Adrenal gland (tissue), 12 donors: ENCODE data around the gene ATXN2. TPM values are rescaled to one million over a fixed set of nuclear protein-coding genes. Genes with fewer than 3 reads are reported as not detected.
A peak's percentile ranks its signal among the peaks of the same experiment; 100 is the strongest.

ENCODE experiments used
- DNase-seq, 7 donors: peaks; one replicate each; pipeline ENCODE4 v3.0.0-alpha.2; 2019 to 2020
- H3K27ac ChIP-seq, 5 donors: fragments of 200-600 bp; sonication (generic) in 4 of 5; 1 replicate in 3 of 5; 2 replicates in 2 of 5; pipeline versions ENCODE4 v1.5.1 to v1.8.0; 2016 to 2020; ENCODE audit warnings: mild to moderate bottlenecking in 1 of 5
- H3K27me3 ChIP-seq: fragments of 200-600 bp; 2 replicates; pipeline ENCODE4 v1.8.0; 2021
- H3K36me3 ChIP-seq, 2 donors: fragments of 200-600 bp; replicated peaks in 1 of 2; 1 replicate in 1 of 2; 2 replicates in 1 of 2; pipeline versions ENCODE4 v1.5.1 to v1.8.0; 2018 to 2022
- H3K4me1 ChIP-seq, 2 donors: fragments of 200-600 bp; replicated peaks in 1 of 2; 1 replicate in 1 of 2; 2 replicates in 1 of 2; pipeline versions ENCODE4 v1.5.1 to v1.8.0; 2018 to 2021
- H3K4me3 ChIP-seq, 4 donors: fragments of 200-600 bp; sonication (generic) in 3 of 4; one replicate each; pipeline ENCODE4 v1.5.1; 2016 to 2018
- H3K9me3 ChIP-seq, 3 donors: fragments of 200-600 bp; sonication (generic) in 1 of 3; replicated peaks in 1 of 3; 1 replicate in 2 of 3; 2 replicates in 1 of 3; pipeline versions ENCODE4 v1.5.1 to v1.8.0; 2016 to 2021
- POLR2A ChIP-seq, 2 donors: fragments of 450-650 bp; IDR thresholded peaks; one replicate each; pipeline ENCODE4 v1.6.1; 2017; ENCODE audit warnings: antibody characterized with exemption in 2 of 2, mild to moderate bottlenecking in 2 of 2, moderate library complexity in 1 of 2
- WGBS, 4 donors: extraction: QIAGEN DNeasy Blood & Tissue Kit in 2 of 4; methylation state at CpG; one replicate each; pipeline versions ENCODE4 v1.1.5 to v1.1.7; 2013 to 2017; 5-methylcytosine and 5-hydroxymethylcytosine counted together
- intact Hi-C, 2 donors: fragments of 100-400 bp; cut with DNase I; formaldehyde crosslinking; loops; one replicate each; pipeline versions ENCODE4 v1.14.1 to v1.15.0; 2022 to 2023
- polyA plus RNA-seq, 3 donors: library from polyadenylated mRNA; stranded (reverse); fragments of 200-250 nt in 2 of 3; fragments of 350-450 nt in 1 of 3; fragmentation: Illumina TruSeq in 1 of 3; extraction: RNeasy Lipid Tissue Mini Kit (QIAGEN cat#74804) in 1 of 3; gene quantifications; one replicate each; pipeline ENCODE4 v1.2.3, GENCODE V29; 2013 to 2014
- total RNA-seq, 9 donors: library from RNA; depleted of rRNA in 4 of 9; stranded (reverse); fragments of >200 nt in 4 of 9; fragments of 120-200 nt in 1 of 9; fragmentation: NEBNext Ultra II Directional in 1 of 9; extraction: Animal tissue kit (Norgen Biotek cat#: 25700) in 1 of 9; gene quantifications; one replicate each; pipeline versions ENCODE4 v1.1.0 to v1.2.4, GENCODE V29; 2013 to 2023
- TF ChIP-seq, protein P1 (sequence below), 6 experiments: fragments of 450-650 bp in 4 of 6; fragments of 200-600 bp in 2 of 6; sonication (generic) in 1 of 6; IDR thresholded peaks; 1 replicate in 5 of 6; 2 replicates in 1 of 6; pipeline versions ENCODE4 v1.5.1 to v1.8.0; 2016 to 2021; ENCODE audit warnings: antibody characterized with exemption in 6 of 6, mild to moderate bottlenecking in 2 of 6, moderate library complexity in 1 of 6
- donor health status: healthy with polysubstance abuse.
- donor health status: Bipolar disorder and iron deficiency.
- donor health status: DM: yes; HTN: yes; CAD: no.
- donor health status: DM: no; HTN: no; CAD: no.
- donor health status: DM: no; HTN: no; CAD: no.
- donor health status: DM: yes; HTN: yes; CAD: no.

The ATXN2 gene
- total and polyA plus RNA-seq, 12 donors: 31.0 to 241 (median 57.2) TPM

DNA sequence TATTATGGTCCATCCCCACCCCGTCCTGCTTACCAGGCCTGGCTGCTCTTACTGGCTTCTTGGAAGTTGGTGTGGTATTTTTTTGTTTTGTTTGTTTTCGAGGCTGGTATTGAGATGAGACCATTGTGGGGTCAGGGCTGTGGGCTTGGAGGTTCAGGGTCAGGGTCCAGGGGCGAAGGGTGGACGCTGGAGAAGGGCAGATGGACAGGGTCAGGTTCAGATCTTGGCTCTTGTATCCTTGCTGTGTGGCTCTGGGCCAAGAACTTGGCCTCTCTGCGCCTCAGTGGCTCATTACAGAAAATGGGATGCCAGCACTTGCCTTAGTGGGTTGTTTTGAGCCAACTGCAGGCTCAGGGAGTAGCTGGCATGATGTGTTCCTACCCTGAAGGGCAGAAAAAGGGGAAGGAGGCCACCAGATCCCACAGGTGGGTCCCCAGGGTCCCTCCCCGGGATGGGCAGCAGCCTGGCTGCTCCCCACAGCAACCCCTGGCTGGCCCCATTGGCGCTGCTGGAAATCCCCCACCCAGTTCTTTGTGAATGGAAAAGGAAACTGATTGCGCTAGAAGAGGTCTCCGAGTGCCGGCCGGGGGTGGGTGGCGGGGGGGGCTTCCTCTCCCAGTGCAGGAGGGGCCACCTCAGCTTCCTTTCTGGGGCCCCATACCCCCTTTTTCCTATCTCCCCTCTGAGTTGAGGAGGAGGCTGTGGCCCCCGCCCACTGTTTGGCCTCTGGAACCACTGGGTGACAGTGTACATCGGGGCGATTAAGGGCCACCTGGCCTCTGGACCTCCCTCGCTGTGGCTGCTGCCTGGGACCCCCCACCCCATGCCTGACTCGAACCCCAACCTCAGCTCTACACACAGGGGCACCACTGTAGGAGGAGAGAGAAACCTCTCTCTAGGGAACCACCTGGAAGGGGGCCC is 168.4 kb downstream of the ATXN2 start:
- no peaks in the 10 kb centered on the region for H3K27me3 ChIP-seq
- H3K27ac ChIP-seq: peak overlapping the region in 4 of 5 donors; percentile 13 to 72 (median 48)
- WGBS, 4 donors: 45 to 70% (median 59%) methylated on average over 10 to 17 of the region's 17 CpGs
- H3K9me3 ChIP-seq: no peaks in the 10 kb centered on the region
- peaks cover 22 to 88% of the 10 kb centered on the region in 2 donors for H3K4me1 ChIP-seq
- TF ChIP-seq, protein P1, sequence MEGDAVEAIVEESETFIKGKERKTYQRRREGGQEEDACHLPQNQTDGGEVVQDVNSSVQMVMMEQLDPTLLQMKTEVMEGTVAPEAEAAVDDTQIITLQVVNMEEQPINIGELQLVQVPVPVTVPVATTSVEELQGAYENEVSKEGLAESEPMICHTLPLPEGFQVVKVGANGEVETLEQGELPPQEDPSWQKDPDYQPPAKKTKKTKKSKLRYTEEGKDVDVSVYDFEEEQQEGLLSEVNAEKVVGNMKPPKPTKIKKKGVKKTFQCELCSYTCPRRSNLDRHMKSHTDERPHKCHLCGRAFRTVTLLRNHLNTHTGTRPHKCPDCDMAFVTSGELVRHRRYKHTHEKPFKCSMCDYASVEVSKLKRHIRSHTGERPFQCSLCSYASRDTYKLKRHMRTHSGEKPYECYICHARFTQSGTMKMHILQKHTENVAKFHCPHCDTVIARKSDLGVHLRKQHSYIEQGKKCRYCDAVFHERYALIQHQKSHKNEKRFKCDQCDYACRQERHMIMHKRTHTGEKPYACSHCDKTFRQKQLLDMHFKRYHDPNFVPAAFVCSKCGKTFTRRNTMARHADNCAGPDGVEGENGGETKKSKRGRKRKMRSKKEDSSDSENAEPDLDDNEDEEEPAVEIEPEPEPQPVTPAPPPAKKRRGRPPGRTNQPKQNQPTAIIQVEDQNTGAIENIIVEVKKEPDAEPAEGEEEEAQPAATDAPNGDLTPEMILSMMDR (IDR thresholded peaks at IDR 0.05): no peak
- TF ChIP-seq POLR2A (IDR thresholded peaks at IDR 0.05): no peak
- no peak for DNase-seq
- no peaks in the 10 kb centered on the region for H3K36me3 ChIP-seq
- intact Hi-C loops: no loop called here
- H3K4me3 ChIP-seq: no peak overlapping the region

DNA sequence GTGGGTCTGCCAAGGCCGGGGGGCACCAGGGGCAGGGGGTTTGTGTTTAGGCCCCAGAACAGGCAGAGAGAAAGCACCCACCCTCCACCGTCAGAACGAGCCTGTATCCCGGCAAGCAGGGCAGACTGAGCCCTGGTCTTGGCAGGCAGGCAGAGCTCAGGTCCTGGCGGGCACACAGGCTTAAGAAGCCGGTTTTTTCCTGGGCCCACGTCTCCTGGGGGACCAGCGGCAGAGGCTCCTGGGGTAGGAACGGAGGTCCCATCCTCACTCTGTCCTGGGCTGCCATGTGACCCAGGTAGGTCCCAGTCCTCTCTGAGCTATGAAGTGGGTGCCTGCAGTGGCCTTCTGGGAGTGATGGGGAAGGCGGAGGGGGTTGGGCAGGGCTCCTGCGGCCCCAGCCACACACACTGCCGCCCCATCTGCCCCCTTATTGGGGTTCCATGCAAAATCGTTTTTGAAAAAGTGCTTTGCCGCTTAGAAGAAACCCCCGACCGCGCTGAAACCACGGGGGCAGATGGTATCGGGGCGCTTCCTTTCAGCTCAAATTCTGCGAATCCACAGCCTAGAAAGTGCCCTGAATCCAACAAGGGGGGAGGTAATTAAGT is 169.2 kb downstream of the ATXN2 start:
- TF ChIP-seq, protein P1 (IDR thresholded peaks at IDR 0.05): no peak
- no peak for TF ChIP-seq POLR2A (IDR thresholded peaks at IDR 0.05)
- Histone ChIP-seq H3K27ac (peak overlapping the region in 2 of 5 donors; percentile 64 to 72), H3K4me1 (peaks cover 17 to 85% of the 10 kb centered on the region in 2 donors), H3K9me3 (no peaks in the 10 kb centered on the region), H3K36me3 (no peaks in the 10 kb centered on the region), H3K27me3 (no peaks in the 10 kb centered on the region), H3K4me3 (no peak overlapping the region)
- no peak for DNase-seq
- intact Hi-C loops: no loop called here
- WGBS, 4 donors: 56 to 85% (median 67%) methylated on average over 2 to 21 of the region's 21 CpGs

DNA sequence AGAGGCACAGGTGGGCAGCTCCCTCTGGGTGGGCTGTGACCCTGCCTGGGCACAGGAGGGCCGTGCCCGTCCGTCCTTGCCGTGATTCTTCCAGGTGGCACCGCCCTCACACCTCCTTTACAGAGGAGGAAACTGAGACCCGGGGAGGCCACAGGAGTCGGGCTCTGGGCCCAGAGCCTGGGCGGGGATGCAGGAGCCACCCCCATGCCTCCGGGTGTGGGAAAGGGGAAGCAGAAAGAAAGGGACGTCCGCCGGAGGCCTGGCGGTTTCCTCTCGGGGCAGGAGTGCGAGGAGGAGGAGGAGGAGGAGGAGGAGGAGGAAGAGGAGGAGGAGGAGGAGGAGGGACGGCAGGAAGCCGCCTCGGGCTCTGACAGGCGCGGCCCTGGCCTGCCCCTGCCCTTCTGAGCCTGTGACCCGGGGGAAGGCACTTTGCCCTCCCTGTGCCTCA is 170.4 kb downstream of the ATXN2 start:
- Histone ChIP-seq H3K27ac (peak overlapping the region in 2 of 5 donors; percentile 24 to 30), H3K4me1 (peaks cover 6 to 74% of the 10 kb centered on the region in 2 donors), H3K27me3 (no peaks in the 10 kb centered on the region), H3K4me3 (no peak overlapping the region), H3K36me3 (no peaks in the 10 kb centered on the region), H3K9me3 (no peaks in the 10 kb centered on the region)
- peak in 4 of 7 donors; percentile 46 to 64 (median 56) for DNase-seq
- intact Hi-C loops: no loop called here
- 45 to 68% (median 52%) methylated on average over 12 to 21 of the region's 21 CpGs for WGBS, 4 donors
- TF ChIP-seq, protein P1 (IDR thresholded peaks at IDR 0.05): no peak
- TF ChIP-seq POLR2A (IDR thresholded peaks at IDR 0.05): no peak

DNA sequence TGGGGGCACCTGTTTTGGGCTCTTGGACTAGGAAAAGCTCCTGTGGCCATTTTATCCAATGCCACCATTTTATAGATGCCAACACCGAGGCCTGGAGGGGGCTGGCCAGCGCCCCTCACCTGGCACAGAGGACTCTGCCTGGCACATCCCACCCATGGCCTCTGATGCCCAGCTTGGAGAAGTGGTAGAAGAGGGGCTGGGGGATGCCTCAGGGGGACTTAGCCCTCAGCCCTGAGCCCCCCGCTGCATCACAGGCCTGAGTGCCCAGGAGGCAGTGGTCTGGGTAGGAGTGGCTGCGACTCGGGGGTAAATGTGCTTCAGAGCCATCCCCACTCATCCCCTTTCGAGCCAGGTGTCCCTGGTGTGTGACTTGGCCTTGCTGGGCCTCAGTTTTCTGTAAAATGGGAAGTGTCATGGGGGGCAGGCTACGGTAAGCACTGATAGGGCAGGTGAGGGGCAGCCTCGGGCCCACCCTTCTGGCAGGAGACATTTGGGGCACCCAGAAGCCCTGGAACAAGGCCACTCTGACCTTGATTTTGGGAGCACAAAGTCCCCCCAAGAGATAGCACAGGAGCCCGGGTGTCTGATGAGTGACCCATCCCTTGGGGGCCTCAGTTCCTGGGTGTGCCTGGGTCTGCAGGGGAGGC is 170.9 kb downstream of the ATXN2 start:
- peaks cover under 1 to 68% of the 10 kb centered on the region in 2 donors for H3K4me1 ChIP-seq

More for the DNA sequence above, 170.9 kb downstream of the ATXN2 start:
- no peak for DNase-seq
- no peak for TF ChIP-seq POLR2A (IDR thresholded peaks at IDR 0.05)
- TF ChIP-seq, protein P1 (IDR thresholded peaks at IDR 0.05): no peak
- Histone ChIP-seq H3K4me3 (no peak overlapping the region), H3K27me3 (no peaks in the 10 kb centered on the region), H3K36me3 (no peaks in the 10 kb centered on the region), H3K27ac (peak overlapping the region in 3 of 5 donors; percentile 24 to 31 (median 30)), H3K9me3 (no peaks in the 10 kb centered on the region)
- intact Hi-C loops: no loop called here
- WGBS, 4 donors: 76 to 92% (median 83%) methylated on average over 4 to 9 of the region's 9 CpGs; no CpG with 5 or more reads in 1 of the 4 donors
